Neural cell (in vitro differentiated cells): ENCODE data around the gene MS4A4E. TPM values are rescaled to one million over a fixed set of nuclear protein-coding genes. Genes with fewer than 3 reads are reported as not detected.

Experiments used
- H2AFZ ChIP-seq: fragments of 200-600, 300-800 bp; sonication (generic), shearing (Covaris generic); 2 replicates; pipeline ENCODE4 v1.6.0; 2014; ENCODE audit warnings: low read depth, mild to moderate bottlenecking, antibody characterized with exemption, low read length, moderate library complexity
- H3F3A ChIP-seq: fragments of 200-600 bp; shearing (Covaris generic); 2 replicates; pipeline ENCODE4 v1.6.1; 2016; ENCODE audit warnings: mild to moderate bottlenecking, moderate library complexity, mixed read lengths, antibody characterized with exemption, low read length; ENCODE audit not compliant: insufficient read depth, poor library complexity, severe bottlenecking
- H3K27ac ChIP-seq: fragments of 200-600, 300-800 bp; sonication (generic), shearing (Covaris generic); 2 replicates; pipeline ENCODE4 v1.5.1; 2014; ENCODE audit warnings: mild to moderate bottlenecking, low read length, moderate library complexity
- H3K27me3 ChIP-seq: fragments of 300-800, 200-600 bp; sonication (generic), shearing (Covaris generic); 2 replicates; pipeline ENCODE4 v1.6.0; 2014; ENCODE audit warnings: mild to moderate bottlenecking, low read depth, low read length, moderate library complexity; ENCODE audit not compliant: insufficient read depth
- H3K36me3 ChIP-seq: fragments of 300-800, 200-600 bp; sonication (generic), shearing (Covaris generic); 2 replicates; pipeline ENCODE4 v1.5.1; 2014; ENCODE audit warnings: mild to moderate bottlenecking, antibody characterized with exemption, low read length, moderate library complexity; ENCODE audit not compliant: insufficient read depth
- H3K4me2 ChIP-seq: fragments of 300-800, 200-600 bp; sonication (generic), shearing (Covaris generic); 2 replicates; pipeline ENCODE4 v1.6.0; 2014; ENCODE audit warnings: mild to moderate bottlenecking, low read length
- H3K4me3 ChIP-seq: fragments of 300-800, 200-600 bp; sonication (generic), shearing (Covaris generic); 2 replicates; pipeline ENCODE4 v1.5.1; 2014; ENCODE audit warnings: mild to moderate bottlenecking, low read length, moderate library complexity
- H3K79me2 ChIP-seq: fragments of 200-600 bp; shearing (Covaris generic); replicated peaks from 2 replicates; pipeline ENCODE4 v1.6.0; 2014; ENCODE audit warnings: mild to moderate bottlenecking, low read length, moderate library complexity; ENCODE audit not compliant: insufficient read depth
- H3K9ac ChIP-seq: fragments of 300-800, 200-600 bp; sonication (generic), shearing (Covaris generic); 2 replicates; pipeline ENCODE4 v1.6.1; 2016; ENCODE audit warnings: mild to moderate bottlenecking, low read length, mixed read lengths
- H3K9me2 ChIP-seq: fragments of 200-600 bp; shearing (Covaris generic); 2 replicates; pipeline ENCODE4 v1.6.1; 2016; ENCODE audit warnings: mild to moderate bottlenecking, low read length, mixed read lengths; ENCODE audit not compliant: insufficient read depth
- H3K9me3 ChIP-seq: fragments of 200-600, 300-800 bp; sonication (generic), shearing (Covaris generic); 2 replicates; pipeline ENCODE4 v1.6.1; 2016; ENCODE audit warnings: mild to moderate bottlenecking, mixed run types, low read length, moderate library complexity, mixed read lengths
- H4K20me1 ChIP-seq: fragments of 200-600 bp; shearing (Covaris generic); 2 replicates; pipeline ENCODE4 v1.6.1; 2016; ENCODE audit warnings: mild to moderate bottlenecking, mixed run types; ENCODE audit not compliant: insufficient read depth
- EP300 ChIP-seq: fragments of 450-650 bp; conservative IDR thresholded peaks from 2 replicates; pipeline ENCODE4 v1.6.1; 2014; ENCODE audit warnings: antibody characterized with exemption, mild to moderate bottlenecking, moderate library complexity; ENCODE audit not compliant: poor library complexity, severe bottlenecking
- EZH2 ChIP-seq: fragments of 200-600, 300-800 bp; shearing (Covaris generic), sonication (generic); IDR thresholded peaks from 2 replicates; pipeline ENCODE4 v1.6.1; 2014; ENCODE audit warnings: antibody characterized with exemption, low read length, borderline replicate concordance, mild to moderate bottlenecking; ENCODE audit not compliant: insufficient read depth, poor library complexity, severe bottlenecking
- MXI1 ChIP-seq: fragments of 450-650 bp; conservative IDR thresholded peaks from 2 replicates; pipeline ENCODE4 v1.6.1; 2014; ENCODE audit warnings: antibody characterized with exemption, mild to moderate bottlenecking; ENCODE audit not compliant: poor library complexity, severe bottlenecking
- POLR2AphosphoS5 ChIP-seq: IDR thresholded peaks from 2 replicates; pipeline ENCODE4 v1.6.1; 2012
- RAD21 ChIP-seq: fragments of 450-650 bp; conservative IDR thresholded peaks from 2 replicates; pipeline ENCODE4 v1.6.1; 2014; ENCODE audit warnings: antibody characterized with exemption, mild to moderate bottlenecking, moderate library complexity
- SMC3 ChIP-seq: fragments of 450-650 bp; conservative IDR thresholded peaks from 2 replicates; pipeline ENCODE4 v1.6.1; 2014; ENCODE audit warnings: antibody characterized with exemption, mild to moderate bottlenecking, moderate library complexity; ENCODE audit not compliant: poor library complexity
- TAF1 ChIP-seq: IDR thresholded peaks from 2 replicates; pipeline ENCODE4 v1.6.1; 2012; ENCODE audit warnings: low read depth
- polyA plus RNA-seq: library from polyadenylated mRNA; depleted of rRNA; stranded (reverse); fragments of >200 nt; gene quantifications from 2 replicates; pipeline ENCODE4 v1.2.3, GENCODE V29; 2014
- TF ChIP-seq, protein P1 (sequence below): IDR thresholded peaks from 2 replicates; pipeline ENCODE4 v1.6.1; 2012; ENCODE audit warnings: borderline replicate concordance
- TF ChIP-seq, protein P2 (sequence below): fragments of 450-650 bp; IDR thresholded peaks from 2 replicates; pipeline ENCODE4 v1.5.1; 2014; ENCODE audit warnings: antibody characterized with exemption, mild to moderate bottlenecking, moderate library complexity; ENCODE audit not compliant: poor library complexity, severe bottlenecking

Gene MS4A4E
- polyA plus RNA-seq, 1 donor from 2014 or later: not detected

DNA sequence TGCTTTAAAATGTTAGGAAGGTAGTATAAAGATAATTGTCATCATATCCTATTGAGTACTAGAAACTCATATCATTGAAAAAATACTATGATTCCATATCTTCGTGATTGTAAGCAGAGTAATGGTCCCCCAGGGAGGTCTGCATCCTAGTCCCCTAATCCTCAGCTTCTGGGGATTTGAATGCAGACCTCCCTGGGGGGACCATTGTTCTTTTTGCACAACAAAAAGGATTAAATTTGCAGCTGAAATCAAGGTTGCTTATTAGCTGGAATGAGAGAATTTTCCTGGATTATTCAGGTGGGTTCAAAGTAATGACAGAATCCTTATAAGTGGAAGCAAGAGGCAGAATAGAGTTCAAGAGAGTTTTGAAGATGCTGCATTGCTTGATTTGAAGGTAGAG lies 34.0 kb downstream of the MS4A4E start:
- Histone ChIP-seq H3K27ac (no peak overlapping the region), H4K20me1 (no peaks in the 10 kb centered on the region), H3K4me3 (no peak overlapping the region), H3K9me3 (no peaks in the 10 kb centered on the region), H3K79me2 (no peaks in the 10 kb centered on the region), H3K9ac (no peak overlapping the region), H2AFZ (no peak overlapping the region), H3F3A (no peaks in the 10 kb centered on the region), H3K9me2 (no peaks in the 10 kb centered on the region), H3K4me2 (no peak overlapping the region), H3K27me3 (no peaks in the 10 kb centered on the region), H3K36me3 (no peaks in the 10 kb centered on the region)
- TF ChIP-seq, protein P1, sequence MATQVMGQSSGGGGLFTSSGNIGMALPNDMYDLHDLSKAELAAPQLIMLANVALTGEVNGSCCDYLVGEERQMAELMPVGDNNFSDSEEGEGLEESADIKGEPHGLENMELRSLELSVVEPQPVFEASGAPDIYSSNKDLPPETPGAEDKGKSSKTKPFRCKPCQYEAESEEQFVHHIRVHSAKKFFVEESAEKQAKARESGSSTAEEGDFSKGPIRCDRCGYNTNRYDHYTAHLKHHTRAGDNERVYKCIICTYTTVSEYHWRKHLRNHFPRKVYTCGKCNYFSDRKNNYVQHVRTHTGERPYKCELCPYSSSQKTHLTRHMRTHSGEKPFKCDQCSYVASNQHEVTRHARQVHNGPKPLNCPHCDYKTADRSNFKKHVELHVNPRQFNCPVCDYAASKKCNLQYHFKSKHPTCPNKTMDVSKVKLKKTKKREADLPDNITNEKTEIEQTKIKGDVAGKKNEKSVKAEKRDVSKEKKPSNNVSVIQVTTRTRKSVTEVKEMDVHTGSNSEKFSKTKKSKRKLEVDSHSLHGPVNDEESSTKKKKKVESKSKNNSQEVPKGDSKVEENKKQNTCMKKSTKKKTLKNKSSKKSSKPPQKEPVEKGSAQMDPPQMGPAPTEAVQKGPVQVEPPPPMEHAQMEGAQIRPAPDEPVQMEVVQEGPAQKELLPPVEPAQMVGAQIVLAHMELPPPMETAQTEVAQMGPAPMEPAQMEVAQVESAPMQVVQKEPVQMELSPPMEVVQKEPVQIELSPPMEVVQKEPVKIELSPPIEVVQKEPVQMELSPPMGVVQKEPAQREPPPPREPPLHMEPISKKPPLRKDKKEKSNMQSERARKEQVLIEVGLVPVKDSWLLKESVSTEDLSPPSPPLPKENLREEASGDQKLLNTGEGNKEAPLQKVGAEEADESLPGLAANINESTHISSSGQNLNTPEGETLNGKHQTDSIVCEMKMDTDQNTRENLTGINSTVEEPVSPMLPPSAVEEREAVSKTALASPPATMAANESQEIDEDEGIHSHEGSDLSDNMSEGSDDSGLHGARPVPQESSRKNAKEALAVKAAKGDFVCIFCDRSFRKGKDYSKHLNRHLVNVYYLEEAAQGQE: no peak
- no peak for TF ChIP-seq SMC3
- no peak for TF ChIP-seq EP300
- no peak for TF ChIP-seq EZH2
- TF ChIP-seq MXI1: no peak
- no peak for TF ChIP-seq TAF1
- TF ChIP-seq RAD21: no peak
- TF ChIP-seq, protein P2, sequence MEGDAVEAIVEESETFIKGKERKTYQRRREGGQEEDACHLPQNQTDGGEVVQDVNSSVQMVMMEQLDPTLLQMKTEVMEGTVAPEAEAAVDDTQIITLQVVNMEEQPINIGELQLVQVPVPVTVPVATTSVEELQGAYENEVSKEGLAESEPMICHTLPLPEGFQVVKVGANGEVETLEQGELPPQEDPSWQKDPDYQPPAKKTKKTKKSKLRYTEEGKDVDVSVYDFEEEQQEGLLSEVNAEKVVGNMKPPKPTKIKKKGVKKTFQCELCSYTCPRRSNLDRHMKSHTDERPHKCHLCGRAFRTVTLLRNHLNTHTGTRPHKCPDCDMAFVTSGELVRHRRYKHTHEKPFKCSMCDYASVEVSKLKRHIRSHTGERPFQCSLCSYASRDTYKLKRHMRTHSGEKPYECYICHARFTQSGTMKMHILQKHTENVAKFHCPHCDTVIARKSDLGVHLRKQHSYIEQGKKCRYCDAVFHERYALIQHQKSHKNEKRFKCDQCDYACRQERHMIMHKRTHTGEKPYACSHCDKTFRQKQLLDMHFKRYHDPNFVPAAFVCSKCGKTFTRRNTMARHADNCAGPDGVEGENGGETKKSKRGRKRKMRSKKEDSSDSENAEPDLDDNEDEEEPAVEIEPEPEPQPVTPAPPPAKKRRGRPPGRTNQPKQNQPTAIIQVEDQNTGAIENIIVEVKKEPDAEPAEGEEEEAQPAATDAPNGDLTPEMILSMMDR: no peak
- no peak for TF ChIP-seq POLR2AphosphoS5

DNA sequence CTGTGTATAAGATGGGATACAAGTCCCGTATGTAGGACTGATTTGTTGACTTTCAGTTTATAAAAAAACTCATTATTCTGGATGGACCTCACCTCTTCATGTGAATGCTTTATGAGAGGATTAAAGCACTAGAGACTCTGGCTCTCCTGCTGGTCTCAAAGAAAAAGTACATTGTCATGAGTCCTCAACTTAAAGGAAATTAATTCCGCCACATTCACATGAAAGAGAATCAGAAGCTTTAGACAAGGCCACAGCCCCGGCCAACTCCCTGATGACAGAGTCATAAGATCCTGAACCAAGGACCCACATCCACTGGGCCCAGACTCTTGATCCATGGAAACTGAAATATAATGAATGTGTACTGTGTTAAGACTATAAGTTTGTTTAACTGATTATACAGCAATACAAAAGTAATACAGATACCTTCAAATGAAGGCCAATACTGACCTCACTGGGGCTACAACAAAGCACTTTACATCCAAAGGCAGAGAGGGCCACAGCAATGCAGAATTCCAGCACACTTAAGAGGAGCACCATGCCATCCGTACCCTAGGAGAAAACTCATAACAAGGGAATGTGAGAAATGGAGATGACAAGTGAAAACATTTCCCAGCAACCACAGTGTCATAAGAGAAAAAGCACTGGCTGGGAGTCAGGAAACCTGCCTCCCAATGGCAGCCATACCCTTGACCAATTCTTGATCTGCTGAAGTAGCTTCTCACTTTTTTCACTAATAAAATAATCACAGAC lies 34.6 kb downstream of the MS4A4E start:
- Histone ChIP-seq H3K9me3 (no peaks in the 10 kb centered on the region), H3K79me2 (no peaks in the 10 kb centered on the region), H3K9me2 (no peaks in the 10 kb centered on the region), H3K27me3 (no peaks in the 10 kb centered on the region), H3K36me3 (no peaks in the 10 kb centered on the region), H2AFZ (no peak overlapping the region), H3K4me3 (no peak overlapping the region), H4K20me1 (no peaks in the 10 kb centered on the region), H3K9ac (no peak overlapping the region), H3K27ac (no peak overlapping the region), H3K4me2 (no peak overlapping the region), H3F3A (no peaks in the 10 kb centered on the region)
- no peak for TF ChIP-seq MXI1
- no peak for TF ChIP-seq POLR2AphosphoS5
- no peak for TF ChIP-seq RAD21
- TF ChIP-seq, protein P2: no peak
- no peak for TF ChIP-seq TAF1
- TF ChIP-seq SMC3: no peak
- TF ChIP-seq EP300: no peak
- TF ChIP-seq EZH2: no peak
- TF ChIP-seq, protein P1: no peak
